ENCODE data around the gene LRRC19. TPM values are rescaled to one million over a fixed set of nuclear protein-coding genes. Genes with fewer than 3 reads are reported as not detected.

Gene LRRC19
- total and polyA plus RNA-seq, 2 donors (not counting 1 experiment from before 2014, with no cell fraction given), result not detected

DNA sequence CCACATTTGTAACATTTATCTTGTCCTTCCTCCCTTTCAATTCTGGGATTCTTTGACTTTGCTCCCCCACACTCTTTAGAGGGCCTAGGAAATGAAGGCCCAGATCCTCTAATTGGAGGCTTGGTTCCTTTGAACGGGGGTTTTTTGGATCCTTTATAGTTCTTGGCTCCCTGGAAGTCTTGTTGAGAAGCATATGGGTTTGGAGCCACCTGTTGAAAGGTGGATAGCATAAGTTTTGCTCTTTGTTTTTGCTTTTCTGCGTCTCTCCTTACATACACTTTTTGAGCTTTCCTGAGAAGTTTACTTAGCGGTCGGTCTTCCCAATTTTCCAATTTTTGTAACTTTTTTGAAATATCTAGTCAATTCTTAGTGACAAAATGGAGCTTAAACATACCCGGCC is 31.5 kb downstream of the LRRC19 start:
- DNase-seq (ENCODE audit: low read depth in 2 of 2), result no peak
- no peaks in the 10 kb centered on the region for H3K79me2 ChIP-seq (ENCODE audit: control insufficient read depth, insufficient read depth, low read length)

GRCh38 chr9:26971721-26972120 is 33.8 kb downstream of the LRRC19 start:
- Histone ChIP-seq H2AFZ (ENCODE audit: low read length) (no peak overlapping the region), H3K9me3 (ENCODE audit: control insufficient read depth, insufficient read depth, low read depth, low read length) (no peaks in the 10 kb centered on the region), H3K27me3 (ENCODE audit: control insufficient read depth, insufficient read depth, low read length) (no peaks in the 10 kb centered on the region), H3K4me2 (ENCODE audit: extremely low read depth, insufficient read depth, low read length) (no peak overlapping the region), H3K4me3 (replicated peaks in 1 of 4; ENCODE audit: control extremely low read depth in 1 of 4, insufficient read depth in 1 of 4, low read depth in 3 of 4, low read length in 4 of 4) (no peak overlapping the region), H3K79me2 (ENCODE audit: control insufficient read depth, insufficient read depth, low read length) (no peaks in the 10 kb centered on the region), H4K20me1 (ENCODE audit: control insufficient read depth, extremely low read depth, insufficient read depth, low read length) (no peaks in the 10 kb centered on the region), H3K36me3 (ENCODE audit: control insufficient read depth, insufficient read depth, low read length) (no peaks in the 10 kb centered on the region), H3K9ac (ENCODE audit: insufficient read depth, low read length) (no peak overlapping the region), H3K4me1 (ENCODE audit: control insufficient read depth, extremely low read depth, insufficient read depth, low read length) (no peaks in the 10 kb centered on the region), H3K27ac (ENCODE audit: insufficient read depth, low read length) (no peak overlapping the region)
- TF ChIP-seq, protein P1, sequence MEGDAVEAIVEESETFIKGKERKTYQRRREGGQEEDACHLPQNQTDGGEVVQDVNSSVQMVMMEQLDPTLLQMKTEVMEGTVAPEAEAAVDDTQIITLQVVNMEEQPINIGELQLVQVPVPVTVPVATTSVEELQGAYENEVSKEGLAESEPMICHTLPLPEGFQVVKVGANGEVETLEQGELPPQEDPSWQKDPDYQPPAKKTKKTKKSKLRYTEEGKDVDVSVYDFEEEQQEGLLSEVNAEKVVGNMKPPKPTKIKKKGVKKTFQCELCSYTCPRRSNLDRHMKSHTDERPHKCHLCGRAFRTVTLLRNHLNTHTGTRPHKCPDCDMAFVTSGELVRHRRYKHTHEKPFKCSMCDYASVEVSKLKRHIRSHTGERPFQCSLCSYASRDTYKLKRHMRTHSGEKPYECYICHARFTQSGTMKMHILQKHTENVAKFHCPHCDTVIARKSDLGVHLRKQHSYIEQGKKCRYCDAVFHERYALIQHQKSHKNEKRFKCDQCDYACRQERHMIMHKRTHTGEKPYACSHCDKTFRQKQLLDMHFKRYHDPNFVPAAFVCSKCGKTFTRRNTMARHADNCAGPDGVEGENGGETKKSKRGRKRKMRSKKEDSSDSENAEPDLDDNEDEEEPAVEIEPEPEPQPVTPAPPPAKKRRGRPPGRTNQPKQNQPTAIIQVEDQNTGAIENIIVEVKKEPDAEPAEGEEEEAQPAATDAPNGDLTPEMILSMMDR (conservative IDR thresholded peaks at IDR 0.05 in 1 of 2, IDR thresholded peaks at IDR 0.05 in 1 of 2; ENCODE audit: low read depth in 1 of 2, low read length in 2 of 2), result no peak
- no peak for TF ChIP-seq EZH2 (IDR thresholded peaks at IDR 0.05; ENCODE audit: low read length, missing control alignments)
- no peak for DNase-seq (ENCODE audit: low read depth in 2 of 2)

More for the DNA sequence above, 31.5 kb downstream of the LRRC19 start:
- Histone ChIP-seq H3K4me3 (replicated peaks in 1 of 4; ENCODE audit: control extremely low read depth in 1 of 4, insufficient read depth in 1 of 4, low read depth in 3 of 4, low read length in 4 of 4) (no peak overlapping the region), H3K27me3 (ENCODE audit: control insufficient read depth, insufficient read depth, low read length) (no peaks in the 10 kb centered on the region), H3K27ac (ENCODE audit: insufficient read depth, low read length) (no peak overlapping the region), H4K20me1 (ENCODE audit: control insufficient read depth, extremely low read depth, insufficient read depth, low read length) (no peaks in the 10 kb centered on the region), H2AFZ (ENCODE audit: low read length) (no peak overlapping the region), H3K36me3 (ENCODE audit: control insufficient read depth, insufficient read depth, low read length) (no peaks in the 10 kb centered on the region), H3K9ac (ENCODE audit: insufficient read depth, low read length) (no peak overlapping the region), H3K4me1 (ENCODE audit: control insufficient read depth, extremely low read depth, insufficient read depth, low read length) (no peaks in the 10 kb centered on the region), H3K9me3 (ENCODE audit: control insufficient read depth, insufficient read depth, low read depth, low read length) (no peaks in the 10 kb centered on the region), H3K4me2 (ENCODE audit: extremely low read depth, insufficient read depth, low read length) (no peak overlapping the region)
- no peak for TF ChIP-seq EZH2 (IDR thresholded peaks at IDR 0.05; ENCODE audit: low read length, missing control alignments)
- TF ChIP-seq, protein P1 (conservative IDR thresholded peaks at IDR 0.05 in 1 of 2, IDR thresholded peaks at IDR 0.05 in 1 of 2; ENCODE audit: low read depth in 1 of 2, low read length in 2 of 2), result no peak

DNA sequence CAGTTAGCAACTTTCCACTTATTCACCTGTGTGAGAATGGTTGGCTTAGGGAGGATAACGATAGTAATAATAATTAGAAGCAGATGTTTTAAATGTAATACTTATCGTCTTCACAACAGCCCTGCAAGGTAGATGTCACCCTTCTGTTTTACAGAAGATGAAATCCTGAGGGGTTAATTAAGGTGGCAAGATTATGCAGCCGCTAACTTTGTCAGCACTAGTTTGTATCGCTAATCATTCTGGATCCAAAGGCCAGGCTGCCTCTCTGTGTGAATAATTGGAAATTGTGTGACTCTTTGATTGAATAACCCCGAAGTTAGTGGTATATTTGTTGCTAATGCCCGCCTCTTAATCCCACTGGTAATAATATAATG is 48.6 kb downstream of the LRRC19 start:
- Histone ChIP-seq H3K9ac (ENCODE audit: insufficient read depth, low read length) (peak overlapping the region; percentile 83), H3K4me2 (ENCODE audit: extremely low read depth, insufficient read depth, low read length) (peak overlapping the region; percentile 82), H3K36me3 (ENCODE audit: control insufficient read depth, insufficient read depth, low read length) (no peaks in the 10 kb centered on the region), H3K79me2 (ENCODE audit: control insufficient read depth, insufficient read depth, low read length) (no peaks in the 10 kb centered on the region), H4K20me1 (ENCODE audit: control insufficient read depth, extremely low read depth, insufficient read depth, low read length) (no peaks in the 10 kb centered on the region), H3K4me3 (replicated peaks in 1 of 4; ENCODE audit: control extremely low read depth in 1 of 4, insufficient read depth in 1 of 4, low read depth in 3 of 4, low read length in 4 of 4) (peak overlapping the region; percentile 42 to 88 (median 78)), H3K9me3 (ENCODE audit: control insufficient read depth, insufficient read depth, low read depth, low read length) (no peaks in the 10 kb centered on the region), H3K27ac (ENCODE audit: insufficient read depth, low read length) (peak overlapping the region; percentile 80), H3K4me1 (ENCODE audit: control insufficient read depth, extremely low read depth, insufficient read depth, low read length) (no peaks in the 10 kb centered on the region), H3K27me3 (ENCODE audit: control insufficient read depth, insufficient read depth, low read length) (no peaks in the 10 kb centered on the region), H2AFZ (ENCODE audit: low read length) (peak overlapping the region; percentile 92)
- no peak for DNase-seq (ENCODE audit: low read depth in 2 of 2)
- no peak for TF ChIP-seq EZH2 (IDR thresholded peaks at IDR 0.05; ENCODE audit: low read length, missing control alignments)
- TF ChIP-seq, protein P1 (conservative IDR thresholded peaks at IDR 0.05 in 1 of 2, IDR thresholded peaks at IDR 0.05 in 1 of 2; ENCODE audit: low read depth in 1 of 2, low read length in 2 of 2), result no peak

All from fibroblast of lung (primary cell).